Measurements from ENCODE around the gene EYA2.
"Not testable (repeated sequence)": the region's sequence is repeated elsewhere in the genome, so short reads cannot be mapped to it uniquely, and the experiment has no call there.

The EYA2 gene

GRCh38 chr20:47154089-47154488 is 259.4 kb downstream of the EYA2 start:
- DNase-seq: no peak

GRCh38 chr20:47156301-47157137 is 261.9 kb downstream of the EYA2 start:
- no peak for DNase-seq

DNA sequence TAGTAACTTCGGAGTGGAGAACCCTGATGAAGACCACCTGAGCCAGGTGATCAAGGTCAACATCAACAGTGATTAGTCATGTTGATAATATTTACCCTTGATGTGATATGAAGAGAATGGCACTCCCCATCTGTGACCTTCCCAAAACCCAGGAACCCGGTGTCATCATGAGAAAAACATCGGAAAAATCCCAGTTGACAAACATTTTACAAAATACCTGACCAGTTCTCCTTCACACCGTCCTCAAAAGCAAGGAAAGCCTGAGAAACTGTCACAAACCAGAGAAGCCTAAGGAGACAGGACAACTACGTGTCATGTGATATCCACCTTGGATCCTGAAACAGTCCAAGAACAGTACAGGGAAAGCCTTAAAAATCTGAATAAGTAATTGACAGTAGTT is 264.5 kb downstream of the EYA2 start:
- DNase-seq: no peak

- no peak for DNase-seq
Measured at GRCh38 chr20:47160240-47160639, 265.6 kb downstream of the EYA2 start.

DNA sequence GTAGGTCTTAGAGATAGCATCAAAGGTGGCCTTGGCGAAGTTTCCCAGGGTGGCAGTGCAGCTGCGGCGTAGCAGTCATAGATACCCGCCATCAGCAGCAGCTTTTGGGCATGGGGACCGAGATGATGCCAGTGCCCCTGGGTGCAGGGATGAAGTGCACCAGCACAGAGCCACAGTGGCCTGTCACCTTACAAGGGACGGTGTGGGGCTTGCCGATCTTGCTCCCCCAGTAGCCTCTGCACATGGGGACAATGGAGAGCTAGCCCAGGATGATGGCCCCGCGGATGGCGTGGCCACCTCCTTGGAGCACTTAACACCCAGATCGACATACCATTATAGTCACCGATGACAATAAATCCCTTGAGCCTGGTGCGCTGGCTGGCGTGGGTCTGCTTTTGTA is 266.3 kb downstream of the EYA2 start:
- no peak for DNase-seq

DNA sequence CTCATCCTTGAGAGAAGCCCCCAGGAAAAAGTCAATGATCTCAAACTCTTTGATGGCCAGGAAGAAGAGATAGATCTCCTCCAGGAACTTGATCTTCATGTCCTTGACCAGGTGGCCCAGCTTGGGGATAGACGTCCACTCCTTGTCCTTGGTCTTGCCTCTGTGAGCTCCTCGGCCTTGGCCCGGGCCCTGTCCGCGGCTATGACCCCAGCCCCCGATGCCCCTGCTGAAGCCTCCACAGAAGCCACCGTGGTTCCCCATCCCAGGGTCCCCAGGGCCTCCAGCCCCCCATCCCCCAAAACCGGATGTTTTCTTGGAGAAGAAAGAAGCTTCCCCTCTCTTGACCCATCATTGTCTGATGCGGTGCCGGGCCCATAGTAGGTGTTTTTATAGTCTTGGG is 266.8 kb downstream of the EYA2 start:
- no peak for DNase-seq

GRCh38 chr20:47164140-47164539 is 269.5 kb downstream of the EYA2 start:
- DNase-seq: no peak

- no peak for DNase-seq
Measured at GRCh38 chr20:47165376-47165865, 270.8 kb downstream of the EYA2 start.

DNA sequence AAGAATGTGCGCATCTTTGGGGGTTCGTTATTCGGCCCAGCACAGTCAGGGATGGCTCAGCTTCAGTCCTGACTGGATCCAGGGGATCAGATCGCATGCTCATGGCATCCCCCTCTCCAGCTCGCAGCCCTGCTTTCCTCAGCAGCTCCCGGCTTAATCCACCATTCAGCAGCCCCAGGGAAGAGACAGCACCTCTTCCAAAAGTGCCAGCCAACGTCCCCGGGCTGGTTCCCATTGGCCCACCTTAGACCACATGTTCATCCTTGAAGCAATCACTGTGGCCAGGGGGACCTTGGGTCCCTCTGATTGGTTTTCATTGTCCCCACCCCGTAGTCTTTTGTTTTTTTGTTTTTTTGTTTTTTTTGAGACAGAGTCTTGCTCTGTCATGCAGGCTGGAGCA is 273.2 kb downstream of the EYA2 start:
- DNase-seq: no peak

- no peak for DNase-seq
Measured at GRCh38 chr20:47172579-47172978, 277.9 kb downstream of the EYA2 start.

DNA sequence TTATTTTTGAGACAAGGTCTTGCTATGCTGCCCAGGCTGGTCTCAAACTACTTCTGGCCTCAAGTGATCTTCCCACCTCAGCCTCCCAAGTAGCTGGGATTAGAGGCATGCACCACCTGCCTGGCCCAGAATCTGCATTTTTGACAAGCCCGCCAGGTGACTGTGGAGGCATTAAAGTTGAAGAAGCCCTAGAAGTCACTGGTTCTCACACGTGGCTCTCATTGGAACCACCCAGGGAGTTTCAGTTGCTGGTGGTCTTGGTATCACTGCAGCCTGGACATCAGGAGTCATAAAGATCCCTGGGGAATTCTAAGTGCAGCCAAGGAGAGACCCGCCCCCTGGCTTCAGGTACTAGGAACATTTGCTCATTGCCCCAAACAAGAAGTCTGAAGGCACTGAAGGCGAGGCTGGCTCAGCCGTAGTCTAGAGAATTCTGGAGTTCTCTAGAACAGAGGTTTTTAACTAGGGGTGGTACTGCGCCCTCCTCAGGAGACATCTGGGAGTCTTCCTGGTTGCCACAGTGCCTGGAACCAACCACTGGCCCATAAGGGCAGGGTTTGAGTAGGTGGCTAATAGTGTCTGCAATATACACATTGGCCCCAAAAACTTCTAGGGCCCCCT is 279.1 kb downstream of the EYA2 start:
- no peak for DNase-seq

GRCh38 chr20:47174456-47175243 is 280.0 kb downstream of the EYA2 start:
- DNase-seq: no peak

DNA sequence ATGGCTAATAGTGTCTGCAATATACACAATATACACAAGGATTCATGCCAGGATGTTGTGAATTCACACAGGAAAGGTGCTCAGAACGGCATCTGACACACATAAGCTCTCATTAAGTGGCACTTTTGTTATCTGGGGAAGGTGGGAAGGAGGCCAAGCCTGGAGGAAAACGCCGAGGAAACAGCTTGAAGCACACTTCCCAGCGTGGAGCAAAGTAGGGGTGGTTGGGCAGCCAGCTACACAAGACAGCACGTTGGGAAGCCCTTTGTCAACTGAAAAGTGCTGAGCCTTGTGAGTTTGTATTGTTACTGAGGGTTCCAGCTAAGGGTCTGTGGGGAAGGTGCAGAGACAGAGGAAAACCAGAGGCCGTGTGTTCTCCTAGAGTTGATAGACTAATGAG is 280.9 kb downstream of the EYA2 start:
- DNase-seq: no peak

DNA sequence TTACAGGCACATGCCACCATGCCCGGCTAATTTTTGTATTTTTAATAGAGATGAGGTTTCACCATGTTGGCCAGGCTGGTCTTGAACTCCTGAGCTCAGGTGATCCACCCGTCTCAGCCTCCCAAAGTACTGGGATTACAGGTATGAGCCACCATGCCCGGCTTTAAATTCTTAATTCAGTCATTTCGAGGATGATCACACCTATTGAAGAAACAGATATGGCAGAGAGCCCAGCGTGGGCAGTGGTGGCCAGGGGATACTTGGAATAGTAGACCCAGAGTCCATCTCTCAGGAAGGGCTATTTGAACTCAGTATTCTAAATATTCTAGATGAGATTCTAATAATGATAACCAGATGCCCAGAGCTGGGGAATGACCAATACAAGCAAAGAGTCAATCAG is 281.6 kb downstream of the EYA2 start:
- not testable (repeated sequence) for DNase-seq

- DNase-seq: no peak
Measured at GRCh38 chr20:47178277-47178676, 283.6 kb downstream of the EYA2 start.

- no peak for DNase-seq
Measured at GRCh38 chr20:47178851-47179250, 284.2 kb downstream of the EYA2 start.

GRCh38 chr20:47179267-47179666 is 284.6 kb downstream of the EYA2 start:
- no peak for DNase-seq

DNA sequence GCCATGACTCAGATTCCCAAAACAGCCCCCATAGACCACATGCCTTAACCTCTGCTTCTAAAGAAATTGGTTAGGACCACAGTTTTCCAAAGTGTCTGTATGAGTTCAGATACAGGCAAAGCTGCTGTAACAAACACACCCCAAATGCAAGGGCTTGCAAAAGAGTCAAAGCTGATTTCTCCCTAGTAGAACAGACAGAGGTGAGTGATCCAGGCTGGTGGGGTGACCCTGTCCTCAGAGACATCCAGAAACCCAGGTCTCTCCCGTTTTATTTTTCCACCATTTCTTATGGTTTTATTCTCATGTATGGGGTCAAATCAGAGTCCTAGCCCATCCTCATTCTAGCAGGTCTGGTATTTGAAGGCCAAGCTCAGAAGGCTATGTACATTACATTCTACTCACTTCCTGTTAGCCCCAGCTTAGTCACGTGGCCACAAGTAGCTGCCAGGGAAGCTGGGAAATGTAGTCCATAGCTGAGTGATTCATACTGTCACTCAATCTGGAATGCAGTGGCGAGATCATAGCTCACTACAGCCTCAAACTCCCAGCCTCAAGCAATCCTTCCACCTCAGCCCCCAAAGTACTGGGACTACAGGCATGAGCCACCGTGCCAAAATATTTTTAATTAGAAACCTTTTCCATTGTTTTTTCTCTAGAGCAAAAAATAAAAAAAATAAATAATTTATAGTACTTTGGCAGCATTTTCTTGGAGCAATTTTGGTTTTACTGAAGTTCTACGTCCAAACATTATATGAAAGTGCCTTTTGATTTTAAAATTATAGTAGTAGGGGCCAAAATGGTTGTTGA is 286.6 kb downstream of the EYA2 start:
- DNase-seq: no peak

- no peak for DNase-seq
Measured at GRCh38 chr20:47183367-47183766, 288.7 kb downstream of the EYA2 start.

- peak; percentile 5 for DNase-seq
Measured at GRCh38 chr20:47187450-47188195, 293.0 kb downstream of the EYA2 start.

- no peak for DNase-seq
Measured at GRCh38 chr20:47188540-47188939, 293.9 kb downstream of the EYA2 start.

DNA sequence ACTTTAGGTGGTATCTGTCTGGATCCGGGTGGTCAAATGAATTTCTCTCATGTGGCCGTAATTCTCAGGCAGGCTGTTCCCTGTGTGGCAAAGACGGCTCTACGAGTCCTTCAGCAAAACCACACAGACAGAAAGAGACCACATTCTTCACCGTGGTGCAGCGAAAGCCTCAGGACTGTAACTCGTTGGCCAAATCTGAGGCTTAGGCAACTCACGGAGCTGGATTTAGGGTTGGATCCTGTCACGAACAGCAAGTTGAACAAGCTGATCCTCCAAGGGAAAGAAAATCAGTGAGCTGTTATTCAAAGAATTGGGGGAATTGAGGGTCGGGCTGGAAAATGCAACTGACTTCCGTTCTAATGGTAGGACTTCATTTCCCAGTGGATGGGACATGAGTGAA is 294.4 kb downstream of the EYA2 start:
- no peak for DNase-seq

Measured in CD4-positive, alpha-beta T cell treated with Interleukin-6 for 4 hours (primary cell).